ENCODE results near the gene HMGB3. TPM values are rescaled to one million over a fixed set of nuclear protein-coding genes. Genes with fewer than 3 reads are reported as not detected.

HMGB3 gene
- total and polyA plus RNA-seq, 4 donors, result 19.3 to 71.7 (median 36.3) TPM

- no peak overlapping the region for H3K27ac ChIP-seq (ENCODE audit: low read depth in 1 of 2, low read length in 1 of 2)
- H3K4me3 ChIP-seq, result no peak overlapping the region
- WGBS, 2 donors, result 55 to 57% methylated on average over 9 to 11 of the region's 11 CpGs
- H3K4me1 ChIP-seq (ENCODE audit: control insufficient read depth in 5 of 5, insufficient read depth in 5 of 5, low read length in 5 of 5), result no peaks in the 10 kb centered on the region
- no peaks in the 10 kb centered on the region for H3K27me3 ChIP-seq (ENCODE audit: control insufficient read depth in 3 of 3, insufficient read depth in 3 of 3, low read length in 2 of 3)
- no peak for TF ChIP-seq CTCF (IDR thresholded peaks at IDR 0.05; ENCODE audit: control extremely low read depth, extremely low read depth)
- H3K9ac ChIP-seq (ENCODE audit: insufficient read depth in 1 of 2, low read length in 2 of 2), result no peak overlapping the region
- H3K9me3 ChIP-seq (ENCODE audit: control insufficient read depth in 4 of 4, insufficient read depth in 3 of 4, low read length in 3 of 4), result peaks cover 0 to 2% (median 0%) of the 10 kb centered on the region in 4 donors
- DNase-seq (no peak), ATAC-seq (ENCODE audit: insufficient read depth, low FRiP score) (no peak)
- H3K36me3 ChIP-seq (ENCODE audit: control insufficient read depth in 4 of 4, insufficient read depth in 4 of 4, low read length in 4 of 4), result no peaks in the 10 kb centered on the region
Observed at GRCh38 chrX:150966235-150966634, 16.9 kb upstream of the HMGB3 start.

- no peak overlapping the region for H3K4me3 ChIP-seq
- 71 to 81% methylated on average over 3 of the region's 3 CpGs for WGBS, 2 donors
Observed at GRCh38 chrX:150966742-150967141, 16.4 kb upstream of the HMGB3 start.

GRCh38 chrX:150967786-150968185 lies 15.3 kb upstream of the HMGB3 start:
- H3K9ac ChIP-seq (ENCODE audit: insufficient read depth in 1 of 2, low read length in 2 of 2), result no peak overlapping the region
- DNase-seq, result no peak
- H3K4me3 ChIP-seq, result no peak overlapping the region
- H3K27ac ChIP-seq (ENCODE audit: low read depth in 1 of 2, low read length in 1 of 2), result no peak overlapping the region
- H3K36me3 ChIP-seq (ENCODE audit: control insufficient read depth in 4 of 4, insufficient read depth in 4 of 4, low read length in 4 of 4), result no peaks in the 10 kb centered on the region
- WGBS, 2 donors, result 79 to 87% methylated on average over 6 to 10 of the region's 10 CpGs
- peaks cover 0 to 3% (median 0%) of the 10 kb centered on the region in 4 donors for H3K9me3 ChIP-seq (ENCODE audit: control insufficient read depth in 4 of 4, insufficient read depth in 3 of 4, low read length in 3 of 4)
- ATAC-seq (ENCODE audit: insufficient read depth, low FRiP score), result no peak
- H3K4me1 ChIP-seq (ENCODE audit: control insufficient read depth in 5 of 5, insufficient read depth in 5 of 5, low read length in 5 of 5), result no peaks in the 10 kb centered on the region
- TF ChIP-seq CTCF (IDR thresholded peaks at IDR 0.05; ENCODE audit: control extremely low read depth, extremely low read depth), result no peak
- H3K27me3 ChIP-seq (ENCODE audit: control insufficient read depth in 3 of 3, insufficient read depth in 3 of 3, low read length in 2 of 3), result no peaks in the 10 kb centered on the region

More at GRCh38 chrX:150966742-150967141, 16.4 kb upstream of the HMGB3 start:
- no peaks in the 10 kb centered on the region for H3K27me3 ChIP-seq (ENCODE audit: control insufficient read depth in 3 of 3, insufficient read depth in 3 of 3, low read length in 2 of 3)
- no peak for TF ChIP-seq CTCF (IDR thresholded peaks at IDR 0.05; ENCODE audit: control extremely low read depth, extremely low read depth)
- H3K4me1 ChIP-seq (ENCODE audit: control insufficient read depth in 5 of 5, insufficient read depth in 5 of 5, low read length in 5 of 5), result no peaks in the 10 kb centered on the region
- no peak overlapping the region for H3K9ac ChIP-seq (ENCODE audit: insufficient read depth in 1 of 2, low read length in 2 of 2)
- H3K36me3 ChIP-seq (ENCODE audit: control insufficient read depth in 4 of 4, insufficient read depth in 4 of 4, low read length in 4 of 4), result no peaks in the 10 kb centered on the region
- ATAC-seq (ENCODE audit: insufficient read depth, low FRiP score) (no peak), DNase-seq (no peak)
- no peak overlapping the region for H3K27ac ChIP-seq (ENCODE audit: low read depth in 1 of 2, low read length in 1 of 2)
- H3K9me3 ChIP-seq (ENCODE audit: control insufficient read depth in 4 of 4, insufficient read depth in 3 of 4, low read length in 3 of 4), result peaks cover 0 to 3% (median 0%) of the 10 kb centered on the region in 4 donors
